GM23248 (cell line): ENCODE results near the gene CNTLN. TPM values are rescaled to one million over a fixed set of nuclear protein-coding genes. Genes with fewer than 3 reads are reported as not detected.

Experiments
- DNase-seq: peaks from one replicate; pipeline ENCODE4 v3.0.0-alpha.2; 2015
- H2AFZ ChIP-seq: fragments of 200-600 bp; sonication (generic); 2 replicates; pipeline ENCODE4 v1.6.1; 2016; ENCODE audit warnings: antibody characterized with exemption
- H3F3A ChIP-seq: fragments of 200-600 bp; sonication (generic); 2 replicates; pipeline ENCODE4 v1.6.1; 2016; ENCODE audit warnings: mild to moderate bottlenecking, antibody characterized with exemption, mixed run types; ENCODE audit not compliant: insufficient read depth
- H3K27ac ChIP-seq: fragments of 200-600 bp; sonication (generic); 2 replicates; pipeline ENCODE4 v1.5.1; 2016; ENCODE audit warnings: mild to moderate bottlenecking
- H3K27me3 ChIP-seq: fragments of 200-600 bp; sonication (generic); replicated peaks from 2 replicates; pipeline ENCODE4 v1.6.1; 2016; ENCODE audit warnings: mild to moderate bottlenecking; ENCODE audit not compliant: insufficient read depth
- H3K36me3 ChIP-seq: fragments of 200-600 bp; sonication (generic); 2 replicates; pipeline ENCODE4 v1.6.1; 2016; ENCODE audit warnings: low read depth, mild to moderate bottlenecking
- H3K4me1 ChIP-seq: fragments of 200-600 bp; sonication (generic); 2 replicates; pipeline ENCODE4 v1.6.1; 2016; ENCODE audit warnings: mild to moderate bottlenecking; ENCODE audit not compliant: insufficient read depth
- H3K4me2 ChIP-seq: fragments of 200-600 bp; sonication (generic); one replicate; pipeline ENCODE4 v1.6.1; 2016; ENCODE audit warnings: mild to moderate bottlenecking; ENCODE audit not compliant: unreplicated experiment
- H3K4me3 ChIP-seq: fragments of 200-600 bp; sonication (generic); 2 replicates; pipeline ENCODE4 v1.5.1; 2016; ENCODE audit warnings: mild to moderate bottlenecking
- H3K79me2 ChIP-seq: fragments of 200-600 bp; sonication (generic); 2 replicates; pipeline ENCODE4 v1.6.1; 2016; ENCODE audit warnings: mild to moderate bottlenecking; ENCODE audit not compliant: insufficient read depth
- H3K9ac ChIP-seq: fragments of 200-600 bp; sonication (generic); 2 replicates; pipeline ENCODE4 v1.6.1; 2016; ENCODE audit warnings: mild to moderate bottlenecking
- H3K9me2 ChIP-seq: fragments of 200-600 bp; sonication (generic); 2 replicates; pipeline ENCODE4 v1.6.1; 2016; ENCODE audit warnings: mixed run types, mild to moderate bottlenecking, moderate library complexity; ENCODE audit not compliant: insufficient read depth
- H3K9me3 ChIP-seq: fragments of 200-600 bp; sonication (generic); one replicate; pipeline ENCODE4 v1.6.1; 2017; ENCODE audit warnings: low read depth
- H4K20me1 ChIP-seq: fragments of 200-600 bp; sonication (generic); 2 replicates; pipeline ENCODE4 v1.6.0; 2016; ENCODE audit not compliant: insufficient read depth
- EZH2 ChIP-seq: fragments of 200-600 bp; sonication (generic); IDR thresholded peaks from 2 replicates; pipeline ENCODE4 v1.6.1; 2018; ENCODE audit warnings: antibody characterized with exemption, mild to moderate bottlenecking; ENCODE audit not compliant: insufficient read depth, poor library complexity, severe bottlenecking
- EZH2phosphoT487 ChIP-seq: fragments of 200-600 bp; sonication (generic); IDR thresholded peaks from 2 replicates; pipeline ENCODE4 v1.6.1; 2018; ENCODE audit warnings: antibody characterized with exemption, moderate library complexity, mild to moderate bottlenecking, low read depth; ENCODE audit not compliant: insufficient read depth
- WGBS, 2 experiments: methylation state at CpG; one replicate each; pipeline ENCODE4 v1.1.6; 2015 to 2017; ENCODE audit warnings: low lambda C conversion rate in 2 of 2, low coverage in 1 of 2; ENCODE audit errors: missing lambda C conversion rate in 2 of 2; 5-methylcytosine and 5-hydroxymethylcytosine counted together
- in situ Hi-C: fragments of 300-500 bp; cut with MboI; formaldehyde crosslinking; loops from 2 replicates; pipeline ENCODE4 v1.15.0; 2020
- polyA plus RNA-seq: library from polyadenylated mRNA; unstranded; fragments of >200 nt; fragmentation: Nextera tagmentation; extraction: Ambion mirVana; gene quantifications from 2 replicates; pipeline ENCODE4 v1.2.1, GENCODE V29; 2016
- total RNA-seq: library from RNA; depleted of rRNA; stranded (reverse); fragments of >200 nt; shearing (Covaris generic); gene quantifications from 2 replicates; pipeline ENCODE4 v1.2.3, GENCODE V29; 2014

The CNTLN gene
- total and polyA plus RNA-seq, 2 experiments from 2014 or later, result 4.8 to 7.2 TPM

- TF ChIP-seq EZH2 (no peak), EZH2phosphoT487 (no peak)
- Histone ChIP-seq H3K4me1 (no peaks in the 10 kb centered on the region), H2AFZ (no peak overlapping the region), H3K36me3 (no peaks in the 10 kb centered on the region), H3F3A (no peaks in the 10 kb centered on the region), H3K4me3 (no peak overlapping the region), H3K27me3 (no peaks in the 10 kb centered on the region), H3K9ac (no peak overlapping the region), H3K9me2 (no peaks in the 10 kb centered on the region; the same call in 1 of the 2 replicates), H3K4me2 (no peak overlapping the region), H3K9me3 (no peaks in the 10 kb centered on the region), H4K20me1 (no peaks in the 10 kb centered on the region), H3K79me2 (peaks cover 9% of the 10 kb centered on the region; the same call in 1 of the 2 replicates), H3K27ac (no peak overlapping the region)
- DNase-seq, result no peak
- in situ Hi-C loops, result no loop called here
- WGBS, 2 experiments, result 95 to 97% methylated on average over 7 of the region's 7 CpGs
These were observed 88.1 kb downstream of the CNTLN start for GRCh38 chr9:17222932-17223331.

DNA sequence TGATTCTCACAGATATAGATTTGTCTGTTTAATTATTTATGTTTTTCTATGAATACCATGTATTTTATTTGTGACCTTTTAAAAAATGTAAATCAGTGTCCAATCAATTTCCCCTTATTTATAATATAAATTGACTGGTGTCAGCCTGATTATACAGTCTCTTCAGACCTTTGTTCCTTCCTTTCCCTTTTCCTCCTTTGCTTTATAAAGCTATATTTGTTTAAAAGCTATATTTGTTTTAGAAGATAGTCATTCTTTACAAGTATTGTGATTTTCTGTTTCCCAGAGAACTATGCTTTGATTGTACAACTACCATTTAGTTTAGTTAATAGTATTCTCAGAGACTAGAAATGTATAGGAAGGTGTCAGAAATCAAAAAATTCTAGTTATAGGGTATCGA, 90.6 kb downstream of the CNTLN start:
- H3K9me2 ChIP-seq, result no peaks in the 10 kb centered on the region; the same call in 1 of the 2 replicates
- H3K27ac ChIP-seq, result no peak overlapping the region
- DNase-seq, result no peak
- H3K79me2 ChIP-seq, result peaks cover 13% of the 10 kb centered on the region; the same call in 1 of the 2 replicates
- TF ChIP-seq EZH2phosphoT487 (no peak), EZH2 (no peak)
- H3K4me3 ChIP-seq, result no peak overlapping the region
- no peaks in the 10 kb centered on the region for H3K36me3 ChIP-seq
- no peaks in the 10 kb centered on the region for H3K27me3 ChIP-seq
- no peaks in the 10 kb centered on the region for H3K9me3 ChIP-seq
- no peak overlapping the region for H3K9ac ChIP-seq
- in situ Hi-C loops, result no loop called here
- 93 to 100% methylated on average over 1 of the region's 1 CpG for WGBS, 2 experiments
- H3K4me1 ChIP-seq, result no peaks in the 10 kb centered on the region
- no peak overlapping the region for H3K4me2 ChIP-seq
- H2AFZ ChIP-seq, result no peak overlapping the region
- no peaks in the 10 kb centered on the region for H4K20me1 ChIP-seq
- H3F3A ChIP-seq, result no peaks in the 10 kb centered on the region

DNA sequence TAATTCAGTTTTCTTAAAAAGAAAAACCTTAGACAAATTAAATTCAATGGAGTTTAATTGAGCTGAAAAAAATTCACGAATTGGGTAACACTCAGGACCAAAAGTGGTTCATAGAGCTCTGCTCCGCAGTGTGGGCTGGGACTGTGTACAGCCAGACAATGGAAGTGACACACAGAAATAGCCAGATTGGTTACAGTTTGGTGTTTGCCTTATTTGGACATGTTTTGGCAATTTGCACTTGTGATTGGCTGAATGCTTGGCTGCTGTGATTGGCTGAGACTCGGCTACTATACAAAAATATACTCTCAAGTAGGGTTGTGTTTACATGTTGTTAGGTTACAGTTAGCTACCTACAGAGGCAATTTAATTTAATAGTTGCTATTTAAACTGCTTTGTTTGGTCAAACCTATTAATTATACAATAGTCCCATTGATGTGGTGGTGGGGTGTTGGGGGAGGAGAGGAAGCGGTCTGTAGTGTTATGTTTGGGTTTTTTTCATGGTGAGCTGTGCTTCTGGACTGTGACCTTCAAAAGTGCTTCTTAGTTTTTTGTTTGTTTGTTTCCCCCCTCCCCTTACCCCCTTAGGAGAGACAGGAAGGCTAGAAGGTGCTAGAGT, 95.2 kb downstream of the CNTLN start:
- Histone ChIP-seq H3K36me3 (no peaks in the 10 kb centered on the region), H3K9ac (no peak overlapping the region), H3K9me2 (no peaks in the 10 kb centered on the region; the same call in 1 of the 2 replicates), H3K27ac (no peak overlapping the region), H4K20me1 (no peaks in the 10 kb centered on the region), H2AFZ (no peak overlapping the region), H3K9me3 (no peaks in the 10 kb centered on the region), H3K4me3 (no peak overlapping the region), H3K4me2 (no peak overlapping the region), H3F3A (no peaks in the 10 kb centered on the region), H3K79me2 (peaks cover 11% of the 10 kb centered on the region; the same call in 1 of the 2 replicates), H3K4me1 (no peaks in the 10 kb centered on the region), H3K27me3 (no peaks in the 10 kb centered on the region)
- TF ChIP-seq EZH2phosphoT487, result no peak
- TF ChIP-seq EZH2, result no peak
- 97% methylated on average over 4 of the region's 4 CpGs for WGBS, 2 experiments
- in situ Hi-C loops, result no loop called here
- DNase-seq, result no peak

- Histone ChIP-seq H3K4me1 (no peaks in the 10 kb centered on the region), H3K9me3 (no peaks in the 10 kb centered on the region), H2AFZ (no peak overlapping the region), H3K27me3 (no peaks in the 10 kb centered on the region), H3K4me3 (no peak overlapping the region), H3F3A (no peaks in the 10 kb centered on the region), H3K9ac (no peak overlapping the region), H3K4me2 (no peak overlapping the region), H3K36me3 (no peaks in the 10 kb centered on the region), H3K9me2 (no peaks in the 10 kb centered on the region), H3K79me2 (0 out of 2 replicates have a peak, but pooled peaks cover 9% of the 10 kb centered on the region), H4K20me1 (no peaks in the 10 kb centered on the region), H3K27ac (no peak overlapping the region)
- 57 to 71% methylated on average over 1 of the region's 1 CpG for WGBS, 2 experiments
- TF ChIP-seq EZH2phosphoT487 (no peak), EZH2 (no peak)
- no peak for DNase-seq
- in situ Hi-C loops, result no loop called here
These were observed 95.8 kb downstream of the CNTLN start for GRCh38 chr9:17230646-17231045.
